Measurements from ENCODE around the gene LPP. TPM values are rescaled to one million over a fixed set of nuclear protein-coding genes. Genes with fewer than 3 reads are reported as not detected.

LPP gene
- total and polyA plus RNA-seq, 8 donors: 4.9 to 84.4 (median 45.9) TPM

GRCh38 chr3:188157971-188158370, 4.0 kb downstream of the LPP start:
- H3K4me1 ChIP-seq: peaks cover 17 to 41% (median 27%) of the 10 kb centered on the region in 3 donors
- ATAC-seq: no peak
- no peak for FAIRE-seq

DNA sequence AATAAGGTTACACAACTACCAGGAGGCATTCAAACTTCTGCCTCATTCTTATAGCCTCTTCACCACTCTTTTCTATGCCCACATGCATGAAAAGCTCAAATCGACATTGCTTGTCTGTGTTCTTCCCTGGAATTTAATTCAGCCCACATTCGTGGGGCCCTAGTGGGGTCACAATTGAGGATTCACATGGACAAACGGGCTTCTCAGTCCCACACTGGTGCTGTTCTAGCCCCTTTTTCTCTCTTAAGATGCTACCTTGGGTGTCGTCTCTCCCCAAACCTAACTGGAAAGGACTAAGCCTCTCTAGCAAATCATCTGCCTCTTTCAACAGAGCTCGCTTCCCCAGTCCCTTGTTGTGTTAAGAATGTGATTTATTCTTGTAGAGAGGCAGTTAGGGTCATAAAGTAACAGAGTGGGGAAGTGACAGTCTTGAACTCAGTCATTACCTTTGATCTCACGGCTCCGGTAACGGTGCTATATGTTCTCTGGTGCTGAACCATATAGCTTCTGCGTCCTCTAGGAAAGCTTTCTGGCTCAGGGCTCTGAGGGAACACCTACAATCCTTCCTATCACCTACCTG, 4.9 kb downstream of the LPP start:
- DNase-seq: no peak
- H3K9me3 ChIP-seq: no peaks in the 10 kb centered on the region
- intact Hi-C loops (cut with DNase I): loop anchor here in 1 of 3 donors (5.0 kb wide), 1 partner anchor 793 kb away; no protein-coding TSS in a partner anchor
- no peak for FAIRE-seq
- H3K27me3 ChIP-seq: no peaks in the 10 kb centered on the region
- H3K27ac ChIP-seq: peak overlapping the region in 1 of 4 donors; percentile 26
- no peak for ATAC-seq
- H3K36me3 ChIP-seq: no peaks in the 10 kb centered on the region
- 68 to 73% methylated on average over 9 of the region's 9 CpGs for WGBS, 2 donors
- H3K4me3 ChIP-seq: no peak overlapping the region
- peaks cover 23 to 46% (median 28%) of the 10 kb centered on the region in 3 donors for H3K4me1 ChIP-seq
- TF ChIP-seq CTCF (IDR thresholded peaks at IDR 0.05): no peak

More at GRCh38 chr3:188157971-188158370, 4.0 kb downstream of the LPP start:
- DNase-seq: no peak
- no peaks in the 10 kb centered on the region for H3K9me3 ChIP-seq
- intact Hi-C loops (cut with DNase I): loop anchor here in 1 of 3 donors (5.0 kb wide), 1 partner anchor 794 kb away; no protein-coding TSS in a partner anchor
- no peak overlapping the region for H3K4me3 ChIP-seq
- H3K27ac ChIP-seq: peak overlapping the region in 1 of 4 donors; percentile 26
- no peak for TF ChIP-seq CTCF (IDR thresholded peaks at IDR 0.05)
- H3K36me3 ChIP-seq: no peaks in the 10 kb centered on the region
- 24 to 40% methylated on average over 5 of the region's 5 CpGs for WGBS, 2 donors
- no peaks in the 10 kb centered on the region for H3K27me3 ChIP-seq

GRCh38 chr3:188160751-188161150, 6.8 kb downstream of the LPP start:
- no peaks in the 10 kb centered on the region for H3K9me3 ChIP-seq
- H3K27me3 ChIP-seq: no peaks in the 10 kb centered on the region
- FAIRE-seq: no peak
- no peaks in the 10 kb centered on the region for H3K36me3 ChIP-seq
- H3K4me3 ChIP-seq: no peak overlapping the region
- no peak for DNase-seq
- peaks cover 27 to 54% (median 44%) of the 10 kb centered on the region in 3 donors for H3K4me1 ChIP-seq
- intact Hi-C loops (cut with DNase I): no loop called here
- H3K27ac ChIP-seq: no peak overlapping the region
- TF ChIP-seq CTCF (IDR thresholded peaks at IDR 0.05): no peak
- ATAC-seq: no peak

DNA sequence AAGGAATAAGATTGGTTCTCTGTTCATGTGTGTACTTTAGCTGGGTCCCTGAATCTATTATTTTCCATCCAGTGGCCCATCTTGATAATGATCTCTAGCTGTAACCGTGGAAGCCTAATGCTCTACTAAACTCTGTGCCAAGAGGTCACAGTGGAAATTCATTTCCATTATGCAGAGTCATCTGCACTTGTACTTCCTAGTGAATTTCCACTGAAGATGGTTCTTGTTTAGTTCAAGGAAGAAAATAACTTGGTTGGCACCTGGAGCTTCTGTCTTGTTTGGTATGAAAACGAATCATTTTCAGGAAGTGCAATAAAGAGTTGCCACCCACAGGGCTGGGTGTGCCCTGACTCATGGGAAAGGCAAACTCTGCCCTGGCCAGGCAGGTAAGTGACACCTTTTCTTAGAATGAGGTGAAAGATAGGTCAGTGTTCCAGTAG, 10.3 kb downstream of the LPP start:
- intact Hi-C loops (cut with DNase I): no loop called here
- Histone ChIP-seq H3K27me3 (no peaks in the 10 kb centered on the region), H3K9me3 (no peaks in the 10 kb centered on the region), H3K36me3 (no peaks in the 10 kb centered on the region), H3K4me1 (peaks cover 10 to 43% (median 27%) of the 10 kb centered on the region in 3 donors), H3K27ac (peak overlapping the region in 2 of 4 donors; percentile 17 to 77), H3K4me3 (no peak overlapping the region)
- DNase-seq (peak in 3 of 6 donors; percentile 30 to 47 (median 36)), FAIRE-seq (no peak), ATAC-seq (peak; percentile 66 to 82 (median 78))
- no peak for TF ChIP-seq CTCF (IDR thresholded peaks at IDR 0.05)
- WGBS, 2 donors: 2 to 4% methylated on average over 2 of the region's 2 CpGs

GRCh38 chr3:188165596-188165995, 11.6 kb downstream of the LPP start:
- Histone ChIP-seq H3K4me3 (no peak overlapping the region), H3K36me3 (no peaks in the 10 kb centered on the region), H3K9me3 (no peaks in the 10 kb centered on the region), H3K4me1 (peaks cover 10 to 36% (median 26%) of the 10 kb centered on the region in 3 donors), H3K27me3 (no peaks in the 10 kb centered on the region), H3K27ac (peak overlapping the region in 1 of 4 donors; percentile 77)
- intact Hi-C loops (cut with DNase I): no loop called here
- no peak for TF ChIP-seq CTCF (IDR thresholded peaks at IDR 0.05)
- WGBS, 2 donors: 85 to 87% methylated on average over 9 of the region's 9 CpGs
- no peak for DNase-seq
- no peak for FAIRE-seq
- ATAC-seq: no peak
